ENCODE data around the gene SPEM2.

Gene SPEM2

DNA sequence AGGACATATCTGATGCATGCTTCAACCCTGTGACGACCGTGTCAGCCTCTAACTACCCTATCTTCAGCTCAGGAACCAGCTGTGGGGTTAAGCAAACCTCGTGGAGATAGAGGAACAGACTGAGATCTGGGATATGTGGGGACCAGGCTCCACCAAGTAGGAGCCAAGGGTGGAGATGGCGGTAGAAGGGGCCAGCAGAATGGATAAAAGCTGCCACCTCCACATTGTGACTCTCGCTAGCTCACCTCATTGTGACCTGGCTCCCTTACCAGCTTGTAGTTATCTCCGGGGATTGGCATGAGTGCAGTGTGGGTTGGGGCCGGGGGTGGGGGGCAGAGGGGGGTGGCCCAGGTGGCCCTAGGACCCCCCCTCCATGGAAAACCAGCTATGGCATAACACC is at the start of gene SPEM2:
TSS of gene SPEM2 (plus strand) at position 301 of the 400 bp plus-strand sequence. CDS start at position 374, 73 bp downstream.
- no peak for DNase-seq

DNA sequence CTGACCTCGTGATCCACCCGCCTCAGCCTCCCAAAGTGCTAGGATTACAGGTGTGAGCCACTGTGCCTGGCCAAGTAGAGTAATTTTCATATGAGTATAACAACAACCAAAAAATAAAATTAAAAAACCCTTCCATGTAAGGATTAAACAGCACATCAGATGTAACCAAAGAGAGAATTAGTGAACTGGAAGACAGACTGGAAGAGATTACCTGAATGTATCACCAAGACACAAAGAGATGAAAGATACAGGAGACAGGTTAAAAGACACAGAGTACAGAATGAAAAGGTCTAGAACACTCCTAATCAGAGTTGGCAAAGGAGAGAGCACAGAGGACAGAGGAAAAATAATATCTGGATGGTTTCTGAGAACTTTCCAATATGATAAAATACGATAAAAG is 46.3 kb upstream of the SPEM2 start:
- DNase-seq = no peak

DNA sequence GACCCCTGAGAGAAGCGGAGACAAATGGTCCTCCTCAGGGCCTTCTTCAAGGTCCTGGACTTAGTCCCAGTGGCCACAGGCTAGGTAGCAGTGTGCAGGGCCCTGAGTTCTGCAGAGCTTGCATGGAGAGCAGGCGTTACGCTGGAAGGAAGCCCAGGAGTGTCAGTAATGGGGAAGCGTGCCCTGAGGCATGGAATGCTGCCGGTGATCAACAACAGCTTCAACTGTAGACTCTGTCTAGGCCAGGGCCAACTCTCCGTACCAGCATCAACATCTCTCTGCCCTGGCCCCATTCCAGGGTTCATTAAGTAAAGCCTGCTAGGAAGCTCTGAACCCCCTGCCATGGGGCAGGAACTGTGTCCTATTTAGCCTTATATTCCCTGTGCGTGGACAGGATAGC is 45.1 kb upstream of the SPEM2 start:
- DNase-seq = no peak

DNA sequence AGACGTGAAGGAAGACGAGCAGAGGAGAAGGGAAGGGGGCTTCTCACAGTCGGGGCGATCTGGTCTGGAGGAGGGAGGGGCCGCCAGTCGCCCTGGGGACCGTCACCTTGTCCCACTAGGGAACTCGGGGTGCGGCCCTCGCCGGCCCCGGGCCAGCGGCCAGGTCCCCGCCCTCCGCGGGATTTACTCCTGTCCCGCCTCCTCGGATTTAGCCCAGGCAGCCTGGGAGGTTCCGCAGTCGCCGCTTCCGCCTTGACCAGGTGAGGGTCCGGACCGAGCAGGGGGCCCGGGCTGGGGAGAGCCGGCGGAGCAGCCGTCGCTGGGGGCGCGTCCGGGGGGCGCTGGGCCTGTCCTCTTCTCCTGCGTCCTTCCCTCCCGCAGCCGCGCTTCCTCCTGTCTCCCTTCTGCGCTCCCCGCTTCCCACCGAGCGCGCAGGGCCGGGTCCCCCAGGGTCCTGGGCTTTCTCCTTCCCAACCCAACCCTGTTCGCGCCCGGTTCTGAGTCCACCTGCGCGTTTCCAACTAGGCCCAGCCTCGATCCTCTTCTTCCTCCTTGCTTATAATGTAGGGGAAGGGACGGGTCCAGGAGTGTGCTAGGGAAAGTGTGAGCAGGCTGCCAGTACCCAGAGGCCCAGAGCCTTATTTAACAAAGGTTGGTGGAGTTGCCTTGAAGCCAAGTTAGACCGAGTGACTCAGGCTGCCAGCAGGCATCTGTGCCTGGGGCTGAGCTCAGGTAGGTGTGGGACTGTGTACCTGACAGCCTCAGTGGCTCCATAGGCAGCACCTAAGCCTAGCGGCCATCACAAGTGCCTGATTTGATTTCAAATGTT is 44.3 kb upstream of the SPEM2 start, which contains the start of gene TNK1:
TSS of gene TNK1 (plus strand) at position 235 of the 829 bp plus-strand sequence. CDS start 1,838 bp downstream, outside the sequence.
- no peak for DNase-seq

DNA sequence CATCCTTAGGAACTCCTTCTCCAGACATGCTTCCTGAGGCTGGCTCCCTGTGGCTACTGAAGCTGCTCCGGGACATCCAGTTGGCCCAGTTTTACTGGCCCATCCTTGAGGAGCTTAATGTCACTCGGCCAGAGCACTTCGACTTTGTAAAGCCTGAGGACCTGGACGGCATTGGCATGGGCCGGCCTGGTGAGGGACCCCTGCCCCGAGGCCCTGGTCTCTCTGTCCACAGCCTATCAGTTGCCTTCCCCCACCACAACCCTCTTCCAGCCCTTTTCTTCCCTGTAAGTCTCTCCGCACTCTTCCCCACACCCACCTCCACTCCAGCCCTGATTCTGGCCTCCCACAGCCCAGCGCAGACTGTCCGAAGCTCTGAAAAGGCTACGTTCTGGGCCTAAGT is 42.5 kb upstream of the SPEM2 start:
- DNase-seq = no peak

DNA sequence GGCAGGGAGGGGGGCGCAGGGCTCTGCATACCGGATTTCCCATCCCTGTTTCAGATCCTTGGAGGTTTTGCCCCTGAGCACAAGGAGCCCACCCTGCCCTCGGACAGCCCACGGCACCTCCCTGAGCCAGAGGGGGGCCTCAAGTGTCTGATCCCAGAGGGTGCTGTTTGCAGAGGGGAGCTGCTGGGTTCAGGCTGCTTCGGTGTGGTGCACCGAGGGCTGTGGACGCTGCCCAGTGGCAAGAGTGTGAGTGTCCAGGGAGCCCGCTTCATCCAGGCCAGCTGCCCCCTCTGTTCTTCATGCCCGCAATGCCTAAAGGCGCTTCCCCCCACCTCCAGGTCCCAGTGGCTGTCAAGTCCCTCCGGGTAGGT is 42.1 kb upstream of the SPEM2 start:
- DNase-seq = no peak

DNA sequence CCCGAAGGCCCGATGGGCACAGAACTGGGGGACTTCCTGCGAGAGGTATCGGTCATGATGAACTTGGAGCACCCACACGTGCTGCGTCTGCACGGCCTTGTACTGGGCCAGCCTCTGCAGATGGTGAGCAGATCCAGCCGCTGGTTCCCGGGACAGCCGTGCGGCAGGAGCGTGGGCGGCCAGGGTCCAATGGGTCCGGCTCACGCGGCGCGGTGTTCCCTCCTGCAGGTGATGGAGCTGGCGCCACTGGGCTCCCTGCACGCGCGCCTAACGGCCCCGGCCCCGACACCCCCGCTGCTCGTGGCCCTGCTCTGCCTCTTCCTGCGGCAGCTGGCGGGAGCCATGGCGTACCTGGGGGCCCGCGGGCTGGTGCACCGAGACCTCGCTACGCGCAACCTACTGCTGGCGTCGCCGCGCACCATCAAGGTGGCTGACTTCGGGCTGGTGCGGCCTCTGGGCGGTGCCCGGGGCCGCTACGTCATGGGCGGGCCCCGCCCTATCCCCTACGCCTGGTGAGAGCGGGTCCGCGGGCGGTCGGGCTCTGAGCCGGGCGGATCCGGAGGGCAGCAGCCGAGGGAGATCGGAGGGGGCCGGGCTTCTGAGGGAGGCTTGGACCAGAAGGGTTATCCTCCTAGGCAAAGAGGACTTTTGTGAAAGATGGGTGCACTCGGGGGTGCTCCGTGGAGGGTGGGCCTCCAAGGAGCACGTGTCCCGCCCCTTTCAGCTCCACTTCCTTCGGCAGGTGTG is 41.5 kb upstream of the SPEM2 start:
- no peak for DNase-seq

DNA sequence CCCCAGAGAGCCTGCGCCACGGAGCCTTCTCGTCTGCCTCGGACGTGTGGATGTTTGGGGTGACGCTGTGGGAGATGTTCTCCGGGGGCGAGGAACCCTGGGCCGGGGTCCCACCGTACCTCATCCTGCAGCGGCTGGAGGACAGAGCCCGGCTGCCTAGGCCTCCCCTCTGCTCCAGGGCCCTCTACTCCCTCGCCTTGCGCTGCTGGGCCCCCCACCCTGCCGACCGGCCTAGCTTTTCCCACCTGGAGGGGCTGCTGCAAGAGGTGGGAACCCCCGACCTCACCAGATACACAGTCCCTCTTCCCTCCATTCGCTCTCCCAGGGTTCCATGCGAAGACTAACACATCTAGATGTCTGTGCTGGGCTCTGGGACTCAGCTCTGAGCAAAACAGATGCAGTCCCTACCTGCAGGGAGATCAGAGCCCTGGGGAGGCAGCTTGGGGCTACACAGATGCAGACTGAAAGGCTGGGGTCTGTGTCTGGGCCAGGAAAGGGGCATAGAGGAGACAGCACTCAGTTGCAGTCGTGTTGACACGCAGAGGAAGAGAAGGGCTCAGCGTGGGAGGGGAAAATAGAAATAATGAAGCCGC is 40.8 kb upstream of the SPEM2 start:
- no peak for DNase-seq

DNA sequence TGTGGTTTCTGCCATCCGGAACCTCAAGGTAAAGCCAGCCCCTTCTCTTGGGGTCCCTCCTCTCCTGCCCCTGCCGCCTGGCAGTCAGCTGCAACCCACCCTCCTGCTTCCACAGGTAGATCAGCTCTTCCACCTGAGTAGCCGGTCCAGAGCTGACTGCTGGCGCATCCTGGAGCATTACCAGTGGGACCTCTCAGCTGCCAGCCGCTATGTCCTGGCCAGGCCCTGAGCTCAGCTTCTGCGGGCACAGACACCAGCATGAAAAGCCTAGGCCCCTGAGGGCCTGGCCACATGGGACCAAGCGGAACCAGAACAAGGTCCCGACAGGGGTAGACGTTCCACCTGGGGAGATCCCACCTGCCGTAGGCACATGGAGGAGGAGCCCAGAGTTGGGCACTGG is 36.6 kb upstream of the SPEM2 start:
- DNase-seq = no peak

DNA sequence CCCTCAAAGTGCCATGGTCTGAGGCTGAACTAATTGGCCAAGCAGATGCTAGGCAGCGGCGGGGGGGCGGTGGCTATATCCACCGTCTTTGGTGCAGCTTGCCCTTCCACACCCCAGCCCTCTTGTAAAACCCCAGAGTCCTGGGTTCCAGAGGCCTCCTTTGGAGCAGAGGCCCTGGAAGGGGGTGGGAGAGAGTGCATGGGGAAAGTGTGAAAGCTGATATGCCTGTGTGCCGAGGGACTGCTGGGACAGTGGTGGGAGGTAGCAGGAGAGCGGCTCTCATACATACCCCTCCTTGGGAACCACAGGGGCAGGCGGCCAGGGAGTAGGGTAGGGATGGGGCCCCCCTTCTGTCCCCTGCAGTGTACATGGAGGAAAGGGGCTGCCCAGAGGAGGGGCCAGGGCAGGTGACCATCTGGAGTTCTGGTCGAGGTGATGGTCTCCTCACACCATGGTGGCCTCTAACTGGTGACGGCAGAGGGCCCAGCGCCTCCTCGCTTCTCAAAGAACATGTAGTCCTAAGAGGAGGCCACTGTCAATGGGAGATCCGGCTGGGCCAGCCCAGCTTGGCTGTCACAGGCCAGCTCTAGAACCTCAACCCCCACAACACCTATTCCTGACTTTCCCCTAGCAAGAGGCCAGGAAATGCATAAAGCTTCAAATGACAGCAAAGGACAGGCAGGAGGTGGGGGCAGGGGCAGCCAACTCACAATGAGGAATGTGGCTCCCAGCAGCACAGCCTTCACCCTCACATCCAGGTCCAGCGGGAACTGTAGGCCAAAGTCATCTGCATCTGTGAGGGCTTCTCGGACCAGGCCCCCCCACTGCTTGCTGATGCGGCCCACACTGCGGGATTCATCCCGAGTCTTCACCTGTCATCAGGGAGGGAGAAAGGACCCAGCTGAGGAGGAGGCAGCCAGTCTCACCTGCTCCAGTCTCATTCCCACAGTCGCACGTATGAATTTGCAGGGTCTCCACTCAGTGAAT is 35.2 kb upstream of the SPEM2 start:
- DNase-seq = no peak

DNA sequence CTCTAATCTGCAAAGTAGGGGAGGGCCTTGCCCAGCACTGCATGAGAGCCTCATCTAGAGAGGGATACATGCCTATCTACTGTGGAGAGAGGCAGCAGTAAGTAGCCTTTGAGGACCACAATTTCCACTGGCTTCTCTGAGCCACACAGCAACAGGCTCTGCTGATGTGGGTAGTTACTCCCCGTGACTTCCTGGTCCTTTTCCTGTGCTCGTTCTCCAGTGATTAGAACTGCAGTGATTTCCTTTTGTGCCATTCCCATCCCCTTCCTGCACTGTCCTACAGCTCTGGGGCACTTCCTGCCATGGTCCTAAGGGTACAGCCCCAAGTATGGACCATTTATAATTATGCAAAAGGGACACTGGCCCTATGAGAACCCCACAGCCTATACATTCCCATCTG is 34.1 kb upstream of the SPEM2 start:
- no peak for DNase-seq

DNA sequence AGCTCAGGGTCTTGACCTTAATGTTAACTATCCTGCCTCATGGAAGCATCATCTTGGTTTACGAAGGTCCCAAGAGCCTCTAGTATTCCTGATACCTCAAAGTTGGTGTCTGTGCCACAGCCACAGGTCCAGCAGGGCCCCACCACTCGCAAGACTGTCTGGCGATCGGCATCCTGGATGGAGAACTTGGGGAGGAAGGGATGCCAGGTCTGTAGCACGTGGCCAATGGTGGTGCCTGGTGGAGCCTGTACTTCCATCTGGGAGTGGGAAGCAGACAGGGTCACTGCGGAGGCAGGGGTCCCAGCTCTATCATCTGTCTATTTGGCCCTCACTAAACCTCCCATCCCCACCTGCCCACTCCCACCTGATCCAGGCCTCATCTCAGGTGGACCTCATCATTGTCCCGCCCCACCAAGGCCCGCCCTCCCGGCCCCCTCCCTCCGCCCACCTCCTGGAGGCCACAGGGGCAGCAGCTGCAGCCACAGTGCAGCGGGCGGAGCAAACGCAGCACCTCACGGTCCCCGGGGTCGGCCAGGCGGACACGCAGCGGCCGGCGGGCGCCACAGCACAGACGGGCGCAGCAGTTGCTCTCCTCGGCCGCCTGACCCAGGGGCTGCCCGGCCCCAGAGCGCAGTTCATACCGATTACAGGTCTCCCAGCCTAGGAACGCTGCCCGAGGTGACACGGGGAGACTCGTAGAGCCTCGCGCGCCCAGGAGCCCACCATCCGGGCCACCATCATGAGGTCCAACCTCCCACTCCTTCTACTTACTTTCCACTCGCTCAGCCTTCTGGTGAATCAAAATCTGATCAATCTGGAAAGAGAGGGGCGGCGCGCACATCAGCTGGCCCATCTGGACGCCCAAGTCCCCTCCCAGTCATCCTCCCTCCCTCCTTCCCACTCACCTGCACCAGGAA is 32.5 kb upstream of the SPEM2 start:
- DNase-seq = no peak

DNA sequence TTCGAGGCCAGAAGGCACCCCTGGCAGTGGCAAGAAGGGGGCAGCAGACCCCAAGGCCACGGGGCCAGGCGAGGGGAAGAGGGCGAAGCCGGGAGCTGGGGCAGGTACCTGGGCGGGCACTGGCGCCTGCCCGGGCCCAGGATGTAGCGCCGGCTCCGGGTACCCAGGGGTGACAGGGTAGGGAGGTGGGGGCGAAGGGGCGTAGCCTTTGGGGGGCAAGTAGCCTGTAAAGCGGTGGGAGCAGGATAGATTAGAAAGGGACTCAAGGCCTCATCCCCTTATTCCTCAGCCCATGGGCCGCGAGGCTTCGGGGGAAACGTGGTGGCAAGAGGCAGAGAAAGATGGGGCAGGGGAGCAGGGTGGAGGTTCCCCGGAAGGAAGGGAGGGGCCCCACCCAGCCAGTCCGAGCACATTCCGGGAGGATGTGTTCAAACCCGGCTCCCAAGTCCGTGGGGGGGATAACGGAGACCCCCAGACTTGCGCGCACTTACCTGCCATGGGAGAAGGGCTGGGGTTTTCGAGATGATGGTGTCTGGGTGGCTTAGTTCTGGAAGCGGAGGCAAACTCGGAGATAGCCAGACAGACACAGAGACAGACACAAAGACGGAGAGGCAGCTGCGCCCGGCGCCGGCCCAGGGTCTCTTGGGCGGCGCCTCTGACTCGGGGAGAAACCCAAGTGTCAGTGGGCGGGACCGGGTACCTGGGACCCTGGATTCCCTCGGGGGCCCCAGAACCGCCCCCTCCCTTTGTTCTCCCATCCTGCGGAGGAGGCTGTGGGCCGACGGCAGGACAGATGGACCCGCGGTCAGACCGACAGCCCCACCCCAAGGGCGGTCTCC is 31.6 kb upstream of the SPEM2 start:
- no peak for DNase-seq

DNA sequence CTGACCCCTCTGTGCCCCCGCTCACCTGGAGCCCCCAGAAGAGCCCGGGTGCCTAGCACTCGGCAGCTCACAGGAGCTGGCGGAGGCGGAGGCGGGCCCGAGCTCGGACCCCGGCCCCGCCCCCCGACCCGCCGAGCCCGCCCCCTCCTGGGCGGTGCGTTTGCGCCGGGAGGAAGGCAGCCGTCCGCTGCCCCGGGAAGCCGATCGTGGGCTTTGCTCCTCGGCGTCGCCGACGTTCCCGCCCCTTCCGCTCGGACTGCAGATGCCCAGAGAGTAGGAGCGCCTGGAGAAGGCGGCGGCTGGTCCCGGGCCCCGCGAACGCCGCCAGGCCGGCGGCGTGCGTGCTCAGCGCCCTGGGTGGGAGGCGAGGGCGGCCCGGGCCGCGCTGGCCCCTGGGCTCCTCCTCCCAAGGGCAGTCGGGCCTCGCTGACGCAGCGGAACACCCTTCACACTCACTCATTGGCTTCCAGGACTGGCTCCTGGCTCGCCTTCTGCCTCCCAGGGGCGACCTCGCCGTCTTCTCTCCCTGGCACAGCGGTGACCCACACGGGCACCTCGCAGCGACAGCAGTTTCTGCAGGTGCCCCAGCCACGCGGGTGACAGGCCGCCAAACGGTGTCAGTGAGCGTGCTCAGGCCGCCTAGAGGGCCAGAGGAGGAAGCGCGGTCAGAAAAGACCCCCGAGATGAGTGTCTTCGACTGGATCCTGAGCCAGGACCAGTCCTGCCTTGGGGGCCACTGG is 30.8 kb upstream of the SPEM2 start, which contains the start of gene PLSCR3:
TSS of gene PLSCR3 (minus strand) at position 74 of the 740 bp plus-strand sequence. CDS start 415 bp downstream, outside the sequence.
- peak; percentile 24 for DNase-seq

DNA sequence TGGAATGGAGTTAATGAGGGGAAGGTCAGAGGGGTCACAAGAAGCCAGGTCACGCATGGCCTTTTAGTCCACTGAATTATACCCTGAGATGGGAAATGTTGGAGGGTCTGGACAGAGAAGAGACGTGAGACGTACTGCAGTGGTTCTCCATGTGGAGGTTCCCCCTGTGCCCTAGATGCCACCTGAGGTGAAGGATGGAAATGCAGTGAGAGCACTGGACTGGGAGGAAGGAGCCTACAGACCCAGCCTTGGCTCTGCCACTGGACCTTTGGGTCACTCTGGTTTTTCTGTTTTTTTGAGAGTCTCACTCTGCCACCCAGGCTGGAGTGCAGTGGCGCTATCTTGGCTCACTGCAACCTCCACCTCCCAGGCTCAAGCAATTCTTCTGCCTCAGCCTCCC is 29.3 kb upstream of the SPEM2 start:
- no peak for DNase-seq

DNA sequence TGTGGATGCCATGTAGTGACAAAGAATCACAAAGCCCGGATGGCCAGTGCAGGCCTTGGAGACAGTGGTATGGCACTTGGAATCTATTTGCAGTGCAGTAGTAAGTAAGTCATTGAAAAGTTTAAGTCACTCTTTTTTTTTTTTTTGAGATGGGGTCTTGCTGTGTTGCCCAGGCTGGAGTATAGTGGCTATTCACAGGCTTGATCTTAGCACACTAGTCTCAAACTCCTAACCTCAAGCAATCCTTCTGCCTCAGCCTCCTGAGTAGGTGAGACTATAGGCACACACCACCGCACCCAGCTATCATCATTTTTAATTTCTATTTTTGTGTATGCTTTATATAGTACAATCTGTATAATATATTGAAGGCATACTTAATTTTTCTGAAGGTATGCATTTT is 26.8 kb upstream of the SPEM2 start:
- DNase-seq = no peak

DNA sequence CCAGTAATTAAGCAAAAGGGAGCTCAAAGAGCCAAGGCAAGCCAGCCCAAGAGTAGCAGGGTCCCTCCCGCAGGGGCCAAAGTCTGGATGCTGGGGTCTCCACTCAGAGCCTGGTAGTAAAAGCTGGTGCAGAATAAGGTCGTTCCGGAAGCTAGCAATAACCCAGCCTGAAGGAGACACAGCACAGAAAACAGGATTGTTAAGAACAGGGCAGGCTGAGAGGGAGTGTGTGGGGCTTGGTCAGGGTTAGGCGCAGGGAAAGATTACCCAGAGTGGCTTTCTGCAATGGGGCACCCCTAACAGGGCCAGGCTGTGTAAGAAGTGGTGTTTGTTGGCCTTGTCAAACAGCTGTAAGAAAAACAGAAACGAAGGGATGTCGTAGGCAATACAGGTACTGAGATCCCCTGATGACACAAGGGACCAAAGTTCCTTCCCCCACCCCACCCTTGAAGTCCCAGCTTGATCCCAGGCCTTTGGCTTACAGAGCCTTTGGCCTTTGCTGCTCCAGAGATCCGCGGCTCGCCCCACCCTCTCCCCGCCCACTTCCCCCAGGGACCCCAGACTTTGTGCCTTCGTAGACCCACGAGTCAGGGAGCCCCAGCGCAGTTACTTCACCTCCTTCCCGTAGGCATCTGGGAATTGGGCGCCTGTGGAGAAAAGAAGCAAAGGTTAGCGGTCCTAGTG is 22.2 kb upstream of the SPEM2 start:
- DNase-seq = no peak

DNA sequence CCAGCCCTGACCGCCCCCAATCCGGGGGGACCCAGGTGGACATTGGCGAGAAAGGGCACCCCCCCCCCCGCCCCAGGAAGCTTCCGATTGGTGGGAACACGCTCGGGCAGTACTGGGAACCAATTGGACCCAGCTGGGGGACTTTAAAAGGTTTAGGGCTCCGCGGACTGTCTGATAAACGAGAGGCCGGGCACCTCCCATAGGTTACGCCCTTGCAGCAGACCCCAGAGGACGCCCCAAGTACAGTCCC is 21.8 kb upstream of the SPEM2 start:
- no peak for DNase-seq

DNA sequence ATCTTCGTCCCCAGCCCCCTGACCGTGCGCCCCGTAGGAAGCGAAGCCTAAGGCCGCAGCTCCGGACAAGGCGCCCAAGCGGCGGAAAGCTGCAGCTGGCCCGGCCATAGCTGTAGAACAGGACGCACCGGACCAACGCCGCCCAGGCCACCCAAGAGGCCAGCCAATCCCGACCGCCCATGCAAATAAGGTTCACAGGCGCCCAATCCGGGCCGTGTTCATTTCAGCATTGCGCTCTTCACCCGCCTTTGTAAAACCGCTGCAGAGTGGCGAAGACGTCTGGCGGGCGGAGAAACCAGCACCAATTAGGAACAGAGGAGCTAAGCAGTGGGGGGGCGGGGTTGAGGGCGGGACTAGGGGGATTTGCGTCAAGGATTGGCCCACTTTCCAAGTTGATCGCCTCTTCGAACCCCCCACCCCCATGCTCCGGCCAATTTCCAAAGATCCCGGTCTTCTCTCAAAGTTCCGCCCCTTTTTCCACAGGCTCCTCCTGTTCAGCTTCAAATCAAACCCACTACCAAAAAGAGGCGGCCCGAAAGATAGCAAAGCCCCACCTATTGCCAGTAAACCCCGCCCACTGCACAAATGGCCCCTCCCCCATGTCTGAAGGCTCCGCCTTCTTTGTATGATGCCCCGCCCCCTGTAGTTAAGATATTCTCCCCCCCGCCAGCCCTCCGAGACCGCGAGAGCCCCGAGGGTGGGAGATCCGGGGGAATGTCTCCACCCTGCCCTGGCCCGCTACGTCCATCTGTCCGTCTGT is 21.3 kb upstream of the SPEM2 start, which contains the start of gene TMEM256:
TSS of gene TMEM256 (minus strand) at position 121 of the 760 bp plus-strand sequence. CDS start at position 108, 13 bp downstream.
- DNase-seq = peak; percentile 95

Data from DMS153 (cell line).